ENCODE results near the gene MICAL2.
A peak's percentile ranks its signal among the peaks of the same experiment; 100 is the strongest.

MICAL2 gene

GRCh38 chr11:12290477-12290922 is 180.1 kb downstream of the MICAL2 start:
- DNase-seq: no peak

DNA sequence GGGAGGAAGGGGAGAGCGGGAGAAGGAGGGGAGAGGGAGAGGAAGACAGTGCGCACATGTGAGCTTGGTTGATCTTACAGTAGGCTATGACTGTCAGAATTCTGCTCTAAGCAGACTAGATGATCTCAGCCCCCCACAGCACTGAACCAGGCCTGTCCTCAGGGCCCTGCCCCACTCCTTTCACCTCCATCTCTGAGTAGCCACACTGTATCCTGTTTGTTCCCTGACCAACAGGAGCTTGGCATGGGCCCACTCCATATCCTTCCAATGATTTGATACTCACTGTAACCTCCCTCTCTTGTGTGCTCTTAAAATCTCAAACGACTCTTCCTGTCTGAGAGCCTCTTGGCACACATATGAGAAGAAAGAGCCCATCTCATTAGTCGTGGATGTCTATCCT is 180.9 kb downstream of the MICAL2 start:
- no peak for DNase-seq

GRCh38 chr11:12291766-12292165 is 181.4 kb downstream of the MICAL2 start:
- peak; percentile 80 to 86 (median 81) for DNase-seq

- peak in 2 of 3 donors; percentile 23 to 42 for DNase-seq
Observed at GRCh38 chr11:12292766-12293165, 182.4 kb downstream of the MICAL2 start.

GRCh38 chr11:12293486-12293885 is 183.1 kb downstream of the MICAL2 start:
- DNase-seq: peak in 1 of 3 donors; percentile 21

- no peak for DNase-seq
Observed at GRCh38 chr11:12294613-12295012, 184.2 kb downstream of the MICAL2 start.

- DNase-seq: no peak
Observed at GRCh38 chr11:12295943-12296342, 185.6 kb downstream of the MICAL2 start.

DNA sequence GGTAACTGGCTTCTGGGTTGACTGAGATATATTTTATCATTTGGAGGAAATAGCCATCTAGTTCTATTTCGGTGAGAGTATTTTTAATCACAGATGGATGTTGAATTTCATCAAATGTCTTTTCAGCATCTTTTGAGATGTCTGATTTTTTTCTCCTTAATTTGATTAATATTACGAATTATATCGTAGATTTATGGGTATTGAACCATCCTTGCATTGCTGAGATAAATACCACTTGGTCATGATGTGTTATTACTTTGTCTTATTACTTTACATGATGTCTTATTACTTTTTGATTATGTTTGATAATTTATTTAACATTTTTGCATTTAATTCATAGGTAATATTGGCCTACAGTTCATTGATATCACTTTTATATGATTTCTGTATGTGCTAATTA is 188.2 kb downstream of the MICAL2 start:
- DNase-seq: no peak

- DNase-seq: no peak
Observed at GRCh38 chr11:12301379-12301778, 191.0 kb downstream of the MICAL2 start.

GRCh38 chr11:12303421-12304149 is 193.2 kb downstream of the MICAL2 start:
- no peak for DNase-seq

DNA sequence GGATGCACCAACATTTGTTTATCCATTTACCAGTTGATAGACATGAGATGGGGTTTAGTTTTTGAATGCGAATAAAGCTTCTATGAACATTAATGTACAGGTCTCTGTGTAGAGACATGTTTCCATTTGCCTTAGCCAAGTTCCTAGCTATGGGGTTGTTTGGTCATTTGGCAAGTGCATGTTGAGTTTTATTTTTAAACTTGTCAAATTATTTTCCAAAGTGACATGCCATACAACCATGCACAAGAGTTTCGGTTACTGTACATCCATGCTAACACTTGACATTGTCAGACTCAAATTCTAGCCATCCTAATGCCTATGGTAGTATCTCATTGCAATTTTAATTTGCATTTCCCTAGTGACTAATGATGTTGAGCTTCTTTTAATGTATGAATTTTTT is 196.4 kb downstream of the MICAL2 start:
- DNase-seq: no peak

DNA sequence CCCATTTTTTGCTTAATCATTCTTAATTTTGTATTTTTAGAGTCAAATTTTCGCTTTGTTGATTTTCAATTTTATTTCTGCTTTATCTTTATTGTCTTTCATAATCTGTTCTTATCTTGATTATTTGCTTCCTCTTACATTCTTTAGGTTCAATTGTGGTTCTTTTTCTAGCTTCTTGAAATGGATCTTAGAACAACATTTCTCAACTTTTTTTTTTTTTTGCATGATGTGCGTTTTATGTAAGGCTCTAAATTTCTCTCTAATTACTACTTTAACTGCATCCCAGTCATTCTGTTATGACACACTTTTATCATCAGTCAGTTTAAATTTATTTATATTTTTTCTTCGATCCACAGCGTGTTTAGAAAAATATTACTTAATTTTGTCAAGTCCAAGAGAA is 201.7 kb downstream of the MICAL2 start:
- DNase-seq: no peak

All from suppressor macrophage treated with lipopolysaccharide for 1 hour (primary cell).